ENCODE results near the gene CCL4.

DNA sequence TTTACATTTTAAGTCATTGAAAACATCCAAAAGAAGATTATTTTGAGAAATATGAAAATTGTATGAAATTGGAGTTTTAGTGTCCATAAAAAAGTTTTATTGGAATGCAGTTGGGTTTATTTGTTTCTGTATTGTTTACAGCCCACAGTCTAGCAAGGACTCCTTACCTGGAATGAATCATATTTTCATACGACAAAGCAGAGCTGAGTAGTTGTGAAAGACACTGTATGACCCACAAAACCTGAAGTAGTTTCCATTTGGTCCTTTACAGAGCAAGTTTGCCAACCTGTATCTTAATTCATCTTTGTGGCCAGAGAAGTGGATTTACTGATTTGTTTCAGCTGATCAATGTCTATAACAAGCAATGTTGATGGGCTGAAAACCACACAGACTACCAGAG is 29.3 kb upstream of the CCL4 start:
- TF ChIP-seq POLR2AphosphoS5 (IDR thresholded peaks at IDR 0.05) (no peak), EP300 (IDR thresholded peaks at IDR 0.05) (no peak), POLR2A (IDR thresholded peaks at IDR 0.05; ENCODE audit: low read depth) (no peak)
- TF ChIP-seq, protein P1, sequence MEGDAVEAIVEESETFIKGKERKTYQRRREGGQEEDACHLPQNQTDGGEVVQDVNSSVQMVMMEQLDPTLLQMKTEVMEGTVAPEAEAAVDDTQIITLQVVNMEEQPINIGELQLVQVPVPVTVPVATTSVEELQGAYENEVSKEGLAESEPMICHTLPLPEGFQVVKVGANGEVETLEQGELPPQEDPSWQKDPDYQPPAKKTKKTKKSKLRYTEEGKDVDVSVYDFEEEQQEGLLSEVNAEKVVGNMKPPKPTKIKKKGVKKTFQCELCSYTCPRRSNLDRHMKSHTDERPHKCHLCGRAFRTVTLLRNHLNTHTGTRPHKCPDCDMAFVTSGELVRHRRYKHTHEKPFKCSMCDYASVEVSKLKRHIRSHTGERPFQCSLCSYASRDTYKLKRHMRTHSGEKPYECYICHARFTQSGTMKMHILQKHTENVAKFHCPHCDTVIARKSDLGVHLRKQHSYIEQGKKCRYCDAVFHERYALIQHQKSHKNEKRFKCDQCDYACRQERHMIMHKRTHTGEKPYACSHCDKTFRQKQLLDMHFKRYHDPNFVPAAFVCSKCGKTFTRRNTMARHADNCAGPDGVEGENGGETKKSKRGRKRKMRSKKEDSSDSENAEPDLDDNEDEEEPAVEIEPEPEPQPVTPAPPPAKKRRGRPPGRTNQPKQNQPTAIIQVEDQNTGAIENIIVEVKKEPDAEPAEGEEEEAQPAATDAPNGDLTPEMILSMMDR (IDR thresholded peaks at IDR 0.05) = no peak

Data from esophagus muscularis mucosa (tissue), 4 donors.